Measurements from ENCODE around the gene MTX1. TPM values are rescaled to one million over a fixed set of nuclear protein-coding genes. Genes with fewer than 3 reads are reported as not detected.

Gene MTX1
- total and polyA plus RNA-seq, 2 of the 4 experiments (the other 2 are of a cell fraction), result 67.2 to 73.7 TPM

- TF ChIP-seq ELK1 (IDR thresholded peaks at IDR 0.05; ENCODE audit: borderline replicate concordance, low read depth, low read length), result no peak
- no peak for TF ChIP-seq USF2 (IDR thresholded peaks at IDR 0.05; ENCODE audit: low read depth, low read length)
These were observed 1.3 kb upstream of the MTX1 start (continued) for GRCh38 chr1:155206891-155207805.
